Osteoblast (primary cell): ENCODE results near the gene ERVW-1. TPM values are rescaled to one million over a fixed set of nuclear protein-coding genes. Genes with fewer than 3 reads are reported as not detected.

Experiments used
- DNase-seq: peaks from one replicate; pipeline ENCODE4 v3.0.0; 2011; ENCODE audit warnings: low spot score, mixed read lengths; ENCODE audit not compliant: insufficient read length; ENCODE audit errors: missing footprints
- H2AFZ ChIP-seq: 2 replicates; pipeline ENCODE4 v1.6.0; 2011; ENCODE audit warnings: mild to moderate bottlenecking, low read length
- H3K27ac ChIP-seq: 2 replicates; pipeline ENCODE4 v1.5.1; 2011; ENCODE audit warnings: mild to moderate bottlenecking, low read depth, low read length, moderate library complexity
- H3K27me3 ChIP-seq: 2 replicates; pipeline ENCODE4 v1.6.0; 2012; ENCODE audit warnings: mild to moderate bottlenecking, control low read depth, inconsistent platforms, low read length, moderate library complexity; ENCODE audit not compliant: insufficient read depth
- H3K36me3 ChIP-seq: 2 replicates; pipeline ENCODE4 v1.5.1; 2011; ENCODE audit warnings: mild to moderate bottlenecking, low read length, control low read depth, moderate library complexity; ENCODE audit not compliant: insufficient read depth
- H3K4me1 ChIP-seq: 2 replicates; pipeline ENCODE4 v1.5.1; 2011; ENCODE audit warnings: mild to moderate bottlenecking, low read length, control low read depth, moderate library complexity; ENCODE audit not compliant: insufficient read depth
- H3K4me2 ChIP-seq: 2 replicates; pipeline ENCODE4 v1.6.0; 2011; ENCODE audit warnings: mild to moderate bottlenecking, low read length; ENCODE audit not compliant: insufficient read depth
- H3K4me3 ChIP-seq: fragments of 200-600 bp; sonication (generic); 3 replicates; pipeline ENCODE4 v1.5.1; 2012; ENCODE audit warnings: mild to moderate bottlenecking, low read length, inconsistent platforms; ENCODE audit not compliant: insufficient read depth
- H3K79me2 ChIP-seq: 2 replicates; pipeline ENCODE4 v1.6.0; 2012; ENCODE audit warnings: mild to moderate bottlenecking, low read length, control low read depth, inconsistent platforms; ENCODE audit not compliant: insufficient read depth
- H3K9me3 ChIP-seq: 2 replicates; pipeline ENCODE4 v1.5.1; 2011; ENCODE audit warnings: low read depth, low read length, control low read depth
- H4K20me1 ChIP-seq: 2 replicates; pipeline ENCODE4 v1.6.0; 2012; ENCODE audit warnings: mild to moderate bottlenecking, low read length, control low read depth; ENCODE audit not compliant: insufficient read depth
- CTCF ChIP-seq: IDR thresholded peaks from 2 replicates; pipeline ENCODE4 v1.5.1; 2011; ENCODE audit warnings: mild to moderate bottlenecking, low read depth, low read length, moderate library complexity; ENCODE audit errors: extremely low read depth
- total RNA-seq: library from RNA; depleted of rRNA; stranded (reverse); fragments of >200 nt; gene quantifications from 2 replicates; pipeline ENCODE4 v1.2.3, GENCODE V29; 2012

The ERVW-1 gene
- total RNA-seq, 1 donor, result not detected

GRCh38 chr7:92513167-92513902, 35.6 kb upstream of the ERVW-1 start:
- TF ChIP-seq CTCF, result no peak
- no peaks in the 10 kb centered on the region for H3K9me3 ChIP-seq

GRCh38 chr7:92508946-92509345, 31.2 kb upstream of the ERVW-1 start:
- H3K27me3 ChIP-seq, result no peaks in the 10 kb centered on the region
- H3K79me2 ChIP-seq, result no peaks in the 10 kb centered on the region
- H3K27ac ChIP-seq, result no peak overlapping the region
- H3K9me3 ChIP-seq, result no peaks in the 10 kb centered on the region
- H4K20me1 ChIP-seq, result no peaks in the 10 kb centered on the region
- no peak overlapping the region for H3K4me3 ChIP-seq
- H2AFZ ChIP-seq, result no peak overlapping the region
- TF ChIP-seq CTCF, result no peak
- no peak for DNase-seq
- peaks cover 21% of the 10 kb centered on the region for H3K36me3 ChIP-seq
- H3K4me1 ChIP-seq, result no peaks in the 10 kb centered on the region
- H3K4me2 ChIP-seq, result no peak overlapping the region

More at GRCh38 chr7:92513167-92513902, 35.6 kb upstream of the ERVW-1 start:
- Histone ChIP-seq H4K20me1 (no peaks in the 10 kb centered on the region), H3K79me2 (no peaks in the 10 kb centered on the region), H2AFZ (no peak overlapping the region), H3K4me1 (no peaks in the 10 kb centered on the region), H3K27me3 (no peaks in the 10 kb centered on the region), H3K36me3 (peaks cover 12% of the 10 kb centered on the region), H3K4me2 (no peak overlapping the region), H3K27ac (no peak overlapping the region), H3K4me3 (no peak overlapping the region)
- no peak for DNase-seq

GRCh38 chr7:92506363-92506762, 28.6 kb upstream of the ERVW-1 start:
- H3K4me3 ChIP-seq, result no peak overlapping the region
- H2AFZ ChIP-seq, result no peak overlapping the region
- H3K4me2 ChIP-seq, result no peak overlapping the region
- TF ChIP-seq CTCF, result no peak
- no peaks in the 10 kb centered on the region for H3K27me3 ChIP-seq
- H3K79me2 ChIP-seq, result no peaks in the 10 kb centered on the region
- no peaks in the 10 kb centered on the region for H3K4me1 ChIP-seq
- H4K20me1 ChIP-seq, result no peaks in the 10 kb centered on the region
- no peaks in the 10 kb centered on the region for H3K9me3 ChIP-seq
- H3K27ac ChIP-seq, result no peak overlapping the region
- DNase-seq, result no peak
- peaks cover 13% of the 10 kb centered on the region for H3K36me3 ChIP-seq

- no peak overlapping the region for H3K27ac ChIP-seq
- H3K4me3 ChIP-seq, result no peak overlapping the region
- no peak overlapping the region for H2AFZ ChIP-seq
- no peaks in the 10 kb centered on the region for H3K27me3 ChIP-seq
- DNase-seq, result no peak
- H3K79me2 ChIP-seq, result no peaks in the 10 kb centered on the region
- H3K9me3 ChIP-seq, result no peaks in the 10 kb centered on the region
- no peaks in the 10 kb centered on the region for H3K4me1 ChIP-seq
- no peak for TF ChIP-seq CTCF
- H3K4me2 ChIP-seq, result no peak overlapping the region
- no peaks in the 10 kb centered on the region for H4K20me1 ChIP-seq
- peaks cover 24% of the 10 kb centered on the region for H3K36me3 ChIP-seq
Observed at GRCh38 chr7:92504563-92504962, 26.8 kb upstream of the ERVW-1 start.
